ENCODE measurements around the gene PSME4. TPM values are rescaled to one million over a fixed set of nuclear protein-coding genes. Genes with fewer than 3 reads are reported as not detected.
"Not testable (repeated sequence)": the region's sequence is repeated elsewhere in the genome, so short reads cannot be mapped to it uniquely, and the experiment has no call there.

PSME4 gene
- total RNA-seq, 1 donor from 2014 or later: 51.7 TPM

DNA sequence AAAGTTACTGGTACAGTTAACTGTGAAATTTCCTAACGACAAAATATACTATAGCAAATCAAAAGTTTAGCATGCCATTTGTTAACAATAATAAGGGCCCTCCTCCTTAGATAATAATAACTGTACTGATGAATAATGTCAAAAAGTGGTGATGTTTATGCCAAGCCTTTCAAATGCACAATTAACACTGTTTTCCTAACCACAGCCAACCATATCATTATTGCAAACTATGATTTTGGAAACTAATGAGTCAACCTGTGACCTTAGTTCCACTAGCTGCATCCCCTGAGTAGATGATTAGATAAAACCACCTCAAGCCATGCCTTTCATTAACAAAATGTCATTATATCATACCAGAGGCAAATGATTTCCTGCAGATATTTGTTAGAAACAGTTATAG is 85.9 kb downstream of the PSME4 start:
- DNase-seq (ENCODE audit: low read depth): no peak

DNA sequence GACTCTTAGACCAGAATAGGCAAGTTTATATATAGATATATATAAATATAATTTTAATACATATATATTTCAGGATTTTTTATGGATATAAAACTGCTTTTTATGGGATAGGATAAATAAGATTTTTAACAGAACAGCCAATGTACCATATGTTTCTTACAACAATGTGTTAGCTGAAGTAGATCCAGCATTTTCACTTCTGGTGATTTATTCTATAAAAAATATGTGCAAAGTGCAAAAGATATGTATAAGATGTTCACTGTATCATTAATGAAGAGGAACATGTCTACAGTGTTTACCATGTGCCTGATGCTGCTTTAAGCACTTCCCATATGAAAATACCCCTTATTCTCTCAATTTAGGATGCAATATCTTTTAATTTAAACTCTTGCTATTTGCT is 88.8 kb downstream of the PSME4 start:
- DNase-seq (ENCODE audit: low read depth): no peak

DNA sequence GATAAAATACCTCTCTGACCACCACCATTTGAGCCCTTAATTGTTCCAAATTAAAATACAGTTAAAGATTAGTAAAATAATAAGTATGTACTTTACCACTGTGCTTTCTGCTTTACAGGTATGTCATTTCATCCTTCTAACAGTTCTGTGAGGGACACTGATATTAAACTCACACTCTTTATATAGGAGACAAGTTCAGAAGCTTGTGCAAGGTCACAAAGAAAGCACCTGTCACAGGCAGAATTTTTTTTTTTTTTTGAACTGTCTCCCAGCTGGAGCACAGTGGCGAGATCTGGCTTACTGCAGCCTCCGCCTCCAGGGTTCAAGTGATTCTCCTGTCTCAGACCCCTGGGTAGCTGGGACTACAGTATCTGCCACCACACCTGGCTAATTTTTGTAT is 89.4 kb downstream of the PSME4 start:
- DNase-seq (ENCODE audit: low read depth): no peak

DNA sequence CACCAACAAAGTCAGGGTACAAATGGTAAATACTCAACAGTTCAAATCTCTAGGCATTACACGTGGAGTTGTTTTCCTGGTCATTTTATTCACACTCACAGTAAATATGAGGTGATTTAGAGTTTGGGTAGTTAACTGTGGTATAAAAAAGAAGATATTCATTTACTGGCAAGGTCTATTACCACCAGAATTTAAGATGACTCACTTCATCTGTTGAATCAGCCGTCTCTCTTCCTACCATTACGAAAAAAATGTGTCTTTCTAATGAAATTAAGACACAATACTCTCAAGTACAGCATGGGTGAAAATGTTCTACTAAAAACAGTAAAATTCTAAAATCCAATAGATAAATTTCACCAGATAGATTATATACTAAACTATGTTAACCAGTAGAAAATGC is 90.0 kb downstream of the PSME4 start:
- peak; percentile 70 for DNase-seq (ENCODE audit: low read depth)

DNA sequence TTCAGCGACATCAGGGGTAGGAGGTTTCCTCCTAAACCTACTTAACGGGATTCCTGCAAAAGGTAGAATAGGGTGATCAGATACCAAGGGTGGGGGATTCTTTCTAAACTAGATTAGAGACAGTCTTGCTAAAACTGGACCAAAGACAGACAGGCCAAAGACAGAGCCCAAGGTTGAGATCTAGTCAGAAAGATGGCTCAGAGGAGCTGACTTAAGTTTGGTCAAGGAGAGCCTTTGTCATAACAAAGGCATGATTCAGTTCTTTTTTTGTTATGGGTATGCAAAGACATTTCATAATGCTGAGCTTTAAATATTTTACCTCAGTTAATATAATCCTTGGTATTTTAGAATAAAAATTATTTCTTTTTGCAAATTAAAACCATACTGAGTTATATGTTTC is 93.2 kb downstream of the PSME4 start:
- DNase-seq (ENCODE audit: low read depth): no peak

DNA sequence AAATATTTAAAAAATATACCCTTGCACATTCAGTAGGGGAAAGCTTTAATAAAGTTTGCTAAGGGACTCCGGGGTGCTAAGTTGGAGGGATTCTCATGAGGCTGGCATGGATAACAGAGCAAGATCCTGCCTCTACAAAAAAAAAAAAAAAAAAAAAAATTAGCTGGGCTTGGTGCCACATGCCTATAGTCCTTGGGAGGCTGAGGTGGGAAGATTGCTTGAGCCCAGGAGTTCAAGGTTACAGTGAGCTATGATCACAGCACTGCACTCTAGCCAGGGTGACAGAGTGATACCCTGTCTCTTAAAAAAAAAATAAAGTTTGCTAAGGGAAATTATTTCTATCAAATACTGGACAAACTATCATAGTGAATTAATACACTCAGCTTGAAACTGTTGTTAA is 93.7 kb downstream of the PSME4 start:
- DNase-seq (ENCODE audit: low read depth): no peak

DNA sequence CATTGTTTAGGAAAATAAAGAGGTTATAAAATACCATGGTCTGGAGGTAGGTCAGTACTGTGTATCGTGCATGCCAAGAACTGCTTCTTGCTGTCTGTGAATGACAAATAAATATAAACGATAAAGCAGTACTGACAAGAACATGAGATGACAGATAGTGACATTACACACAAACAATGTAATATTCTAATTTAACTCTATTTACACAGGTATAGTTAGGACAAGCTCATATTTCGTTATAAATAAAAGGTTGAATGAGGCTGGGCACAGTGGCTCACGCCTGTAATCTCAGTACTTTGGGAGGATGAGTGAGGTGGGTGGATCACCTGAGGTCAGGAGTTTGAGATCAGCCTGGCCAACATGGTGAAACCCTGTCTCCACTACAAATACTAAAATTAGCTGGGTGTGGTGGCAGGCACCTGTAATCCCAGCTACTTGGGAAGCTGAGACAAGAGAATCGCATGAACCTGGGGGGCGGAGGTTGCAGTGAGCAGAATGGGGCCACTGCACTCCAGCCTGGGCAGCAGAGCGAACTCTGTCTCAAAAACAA is 96.3 kb downstream of the PSME4 start:
- no peak for DNase-seq (ENCODE audit: low read depth)

DNA sequence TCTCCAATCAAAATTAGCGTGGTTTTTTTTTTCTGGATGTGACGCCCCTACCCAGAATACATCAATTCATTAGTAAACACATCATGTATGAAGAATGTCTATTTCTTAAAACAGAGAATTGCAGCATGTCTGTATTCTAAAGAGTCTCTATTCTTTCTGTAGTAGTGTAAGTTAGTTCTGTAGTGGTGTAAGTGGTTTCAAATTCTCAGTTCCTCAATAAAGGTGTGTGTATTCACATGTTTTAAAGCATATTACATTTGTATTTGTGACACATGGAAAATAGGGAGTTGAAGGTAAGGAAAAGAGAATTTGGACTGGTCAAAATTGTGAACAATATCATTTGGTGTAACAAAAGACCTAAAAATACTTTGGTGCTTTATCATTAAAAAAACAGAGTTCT is 103.0 kb downstream of the PSME4 start:
- no peak for DNase-seq (ENCODE audit: low read depth)

DNA sequence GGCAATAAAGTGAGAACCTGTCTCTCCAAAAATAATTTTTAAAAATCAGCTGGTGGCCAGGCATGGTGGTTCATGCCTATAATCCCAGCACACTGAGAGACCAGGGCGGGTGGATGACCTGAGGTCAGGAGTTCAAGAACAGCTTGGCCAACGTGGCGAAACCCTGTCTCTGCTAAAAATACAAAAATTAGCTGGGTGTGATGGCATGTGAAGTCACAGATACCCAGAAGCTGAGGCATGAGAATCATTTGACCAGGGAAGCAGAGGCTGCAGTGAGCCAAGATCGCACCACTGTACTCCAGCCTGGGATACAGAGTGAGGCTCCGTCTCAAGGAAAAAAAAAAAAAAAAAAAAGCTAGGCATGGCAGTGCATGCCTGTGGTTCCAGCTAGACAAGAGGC is 103.6 kb downstream of the PSME4 start:
- DNase-seq (ENCODE audit: low read depth): no peak

DNA sequence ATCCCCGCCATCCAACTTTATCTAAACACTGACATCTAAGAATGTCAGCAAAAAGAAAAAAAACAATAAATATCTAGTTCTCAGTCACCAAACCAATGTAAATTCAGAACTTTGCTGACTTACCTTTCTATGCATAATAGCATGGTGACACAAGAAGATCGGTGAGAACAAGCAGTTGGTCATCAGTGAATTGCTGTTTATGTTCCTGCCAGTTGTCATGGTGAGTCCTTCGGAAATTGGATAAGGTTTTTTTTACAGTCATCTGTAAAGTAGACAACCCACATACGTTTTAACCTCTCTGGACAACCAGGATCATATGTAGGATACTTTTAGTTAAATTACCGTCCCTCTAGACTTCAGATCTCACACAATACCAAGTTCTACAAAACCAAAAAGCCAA is 104.8 kb downstream of the PSME4 start:
- DNase-seq (ENCODE audit: low read depth): no peak

DNA sequence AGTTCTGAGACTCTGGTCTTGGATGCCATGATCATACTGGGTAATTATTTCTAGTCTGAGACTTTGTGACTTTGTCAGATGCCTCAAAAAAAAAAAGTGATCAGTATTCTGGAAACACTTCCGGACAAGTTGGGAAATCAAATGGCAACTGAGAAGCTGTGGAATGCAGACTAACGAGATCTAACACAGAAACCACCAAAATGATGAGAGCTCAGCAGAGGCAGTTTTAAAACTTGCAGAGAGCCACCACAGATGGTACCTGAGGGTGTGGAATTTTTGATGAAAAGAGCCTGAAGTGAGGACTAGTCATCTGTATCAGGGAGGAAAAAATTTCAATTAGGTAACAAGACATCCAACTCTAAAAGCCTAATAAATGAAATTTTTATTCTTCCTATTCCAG is 105.5 kb downstream of the PSME4 start:
- DNase-seq (ENCODE audit: low read depth): no peak

DNA sequence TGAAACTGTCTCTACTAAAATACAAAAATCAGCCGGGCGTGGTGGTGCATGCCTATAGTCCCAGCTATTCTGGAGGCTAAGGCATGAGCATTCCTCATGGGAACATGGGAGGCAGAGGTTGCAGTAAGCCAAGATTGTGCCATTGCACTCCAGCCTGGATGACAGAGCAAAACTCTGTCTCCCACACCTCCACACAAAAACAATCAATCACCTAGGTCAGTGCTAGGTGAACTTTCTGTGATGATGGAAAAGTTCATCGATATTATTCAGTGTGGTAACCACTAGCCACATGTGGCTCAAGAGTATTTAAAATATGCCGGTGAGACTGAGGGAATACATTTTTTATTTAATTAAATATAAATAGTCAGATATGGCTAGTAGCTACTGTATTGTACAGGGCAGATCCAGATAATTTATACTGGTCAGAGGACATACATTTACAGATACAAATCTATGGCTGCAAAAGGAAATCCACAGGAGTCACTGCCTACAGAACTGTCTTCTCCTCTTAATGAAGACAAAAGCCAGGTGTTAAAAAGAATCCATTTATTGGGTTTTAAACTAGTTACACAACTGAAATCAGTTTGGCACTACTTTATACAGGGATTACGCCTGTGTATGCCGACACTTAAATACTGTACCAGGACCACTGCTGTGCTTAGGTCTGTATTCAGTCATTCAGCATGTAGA is 107.1 kb downstream of the PSME4 start:
- DNase-seq (ENCODE audit: low read depth): no peak

DNA sequence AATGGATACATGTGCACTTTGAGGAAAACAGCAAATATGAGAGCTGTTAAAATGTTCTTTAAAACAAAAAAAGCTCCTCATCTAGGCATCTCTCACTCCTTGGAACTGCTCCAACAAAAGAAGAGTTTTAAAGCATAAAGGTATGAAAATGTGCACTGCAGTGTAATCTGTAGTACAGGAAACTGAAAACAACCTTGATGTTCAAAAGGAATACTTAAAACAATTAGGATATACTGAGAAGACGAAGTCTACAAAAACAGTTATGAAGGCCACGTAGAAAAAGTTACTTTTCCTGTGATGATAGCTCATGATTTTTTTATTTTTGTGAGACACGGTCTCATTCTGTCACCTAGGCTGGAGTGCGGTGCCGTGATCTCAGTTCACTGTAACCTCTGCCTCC is 109.0 kb downstream of the PSME4 start:
- DNase-seq (ENCODE audit: low read depth): no peak

DNA sequence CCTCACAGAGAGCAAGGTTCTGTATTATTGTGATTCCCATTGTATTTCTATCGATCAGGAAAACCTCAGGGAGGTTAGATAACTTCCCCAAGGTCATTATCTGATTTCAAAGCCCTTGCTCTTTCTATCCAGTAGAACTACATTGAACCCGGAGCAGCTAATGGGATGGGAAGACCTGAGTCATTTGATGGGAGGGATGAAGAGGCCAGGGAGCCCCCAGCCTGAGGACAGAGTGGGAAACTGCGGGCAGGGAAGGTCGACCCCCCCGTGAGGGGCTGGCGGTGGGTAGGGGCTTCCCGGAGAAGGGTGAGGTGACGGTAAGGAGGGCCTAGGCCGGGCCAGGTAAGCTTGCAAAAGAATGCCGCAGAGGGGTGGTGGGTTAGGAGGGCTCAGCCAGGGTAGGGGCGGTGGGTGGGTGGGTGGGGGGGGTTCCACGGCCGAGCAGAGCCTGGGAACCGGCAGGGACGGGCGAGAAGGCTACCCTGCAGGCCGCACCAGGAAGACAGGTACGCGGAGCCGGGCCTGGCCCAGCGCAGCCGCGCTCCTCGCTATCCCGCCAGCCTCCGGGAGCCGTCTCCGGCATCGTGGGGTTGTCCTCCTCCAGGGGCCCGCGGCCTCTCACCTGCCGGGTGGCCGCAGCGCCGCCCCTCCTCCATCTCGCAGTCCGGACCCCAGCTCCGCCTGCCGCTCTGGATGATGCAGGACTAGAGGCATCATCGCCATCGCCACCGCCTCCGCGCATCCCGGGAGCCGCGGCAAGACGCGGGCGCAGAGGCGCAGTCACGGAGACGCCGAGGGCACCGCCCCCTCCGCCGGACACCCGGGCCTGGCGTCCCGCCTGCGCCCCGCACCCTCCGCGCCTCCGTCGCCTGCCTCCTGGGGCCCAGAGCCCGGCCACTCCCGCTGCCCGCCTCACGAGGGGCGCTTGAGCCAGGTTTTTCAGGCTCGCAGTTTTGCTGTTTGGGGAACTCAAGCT is 111.3 kb downstream of the PSME4 start, which contains the start of gene GPR75:
Gene GPR75, minus strand, starts transcription at position 762 of the 976 bp plus-strand sequence. CDS start 5,211 bp downstream, outside the sequence.
- no peak for DNase-seq (ENCODE audit: low read depth)

DNA sequence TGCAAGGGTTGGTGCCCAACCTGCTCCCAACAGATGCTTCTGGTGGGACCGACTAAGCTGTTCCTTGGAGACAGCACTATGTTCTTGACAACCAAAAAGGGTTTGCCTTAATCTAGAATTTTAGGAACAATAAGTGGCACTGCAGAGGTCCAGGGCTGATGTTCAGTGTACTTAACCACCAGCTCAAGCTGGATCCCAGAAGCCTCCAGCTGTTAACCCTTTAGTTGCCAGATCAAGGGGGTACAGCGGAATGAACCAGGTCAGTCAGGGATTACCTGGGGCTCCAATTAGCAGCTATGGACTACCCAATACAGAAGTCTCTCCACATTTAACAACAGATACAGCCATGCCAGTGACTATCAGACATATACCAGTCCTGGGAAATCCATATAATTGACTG is 114.5 kb downstream of the PSME4 start:
- DNase-seq (ENCODE audit: low read depth): no peak

DNA sequence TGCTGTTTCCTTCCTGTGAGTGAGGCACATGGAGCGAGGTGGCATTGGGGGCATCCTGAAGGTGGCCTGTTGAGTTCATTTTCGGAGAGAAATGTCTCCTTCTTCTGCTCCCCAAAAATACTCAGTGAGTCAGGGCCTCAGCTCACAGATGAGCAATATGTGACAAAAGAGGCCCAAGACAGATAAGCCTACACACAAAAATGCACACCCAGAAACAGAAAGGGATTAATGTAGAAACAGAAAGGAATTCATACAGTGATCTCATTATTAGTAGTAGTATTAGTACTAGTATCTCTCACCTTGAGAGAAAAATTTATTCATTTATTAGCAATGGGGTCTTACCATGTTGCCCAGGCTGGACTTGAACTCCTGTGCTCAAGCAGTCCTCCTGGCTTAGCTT is 116.1 kb downstream of the PSME4 start:
- DNase-seq (ENCODE audit: low read depth): no peak

DNA sequence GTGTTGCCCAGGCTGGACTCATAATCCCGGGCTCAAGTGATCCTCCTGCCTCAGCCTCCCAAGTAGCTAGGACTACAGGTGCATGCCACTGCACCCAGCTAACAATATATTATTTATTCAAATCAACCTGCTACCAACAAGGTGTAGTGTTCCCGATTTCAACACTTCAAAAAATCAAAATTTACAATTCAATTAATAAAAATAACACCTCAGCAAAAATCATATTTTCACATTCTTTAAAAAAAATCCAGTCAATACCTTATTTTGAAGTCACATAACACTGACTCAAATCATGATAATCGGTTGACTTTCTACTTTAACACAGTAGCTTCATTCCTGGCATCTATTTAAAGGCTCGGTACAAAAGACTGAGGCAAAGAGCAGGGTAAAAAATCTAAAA is 118.3 kb downstream of the PSME4 start:
- DNase-seq (ENCODE audit: low read depth): no peak

DNA sequence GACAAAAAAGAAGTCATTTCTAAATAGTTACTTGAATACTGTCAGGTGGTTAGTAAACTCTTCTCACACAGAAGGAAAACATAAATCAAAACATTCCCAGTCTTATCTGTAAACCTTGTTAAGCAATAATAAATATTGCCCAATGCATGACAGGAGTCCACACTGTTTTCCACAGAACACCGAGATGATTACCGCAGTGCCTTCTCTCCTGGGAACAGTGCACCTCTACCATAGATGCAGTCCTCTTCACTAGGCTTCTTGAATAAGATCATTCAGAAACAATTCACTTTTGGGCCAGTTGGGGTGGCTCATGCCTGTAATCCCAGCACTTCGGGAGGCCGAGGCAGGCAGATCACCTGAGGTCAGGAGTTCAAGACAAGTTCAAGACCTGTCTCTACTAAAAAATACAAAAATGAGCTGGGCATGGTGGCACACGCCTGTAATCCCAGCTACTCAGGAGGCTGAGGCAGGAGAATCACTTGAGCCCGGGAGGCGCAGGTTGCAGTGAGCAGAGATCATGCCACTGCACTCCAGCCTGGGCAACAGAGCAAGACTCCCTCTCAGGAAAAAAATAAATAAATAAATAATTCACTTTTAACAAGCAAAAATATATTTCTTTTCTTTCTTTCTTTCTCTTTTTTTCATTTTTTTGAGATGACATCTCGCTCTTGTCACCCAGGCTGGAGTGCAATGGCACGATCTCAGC is 119.6 kb downstream of the PSME4 start:
- DNase-seq (ENCODE audit: low read depth): not testable (repeated sequence)

DNA sequence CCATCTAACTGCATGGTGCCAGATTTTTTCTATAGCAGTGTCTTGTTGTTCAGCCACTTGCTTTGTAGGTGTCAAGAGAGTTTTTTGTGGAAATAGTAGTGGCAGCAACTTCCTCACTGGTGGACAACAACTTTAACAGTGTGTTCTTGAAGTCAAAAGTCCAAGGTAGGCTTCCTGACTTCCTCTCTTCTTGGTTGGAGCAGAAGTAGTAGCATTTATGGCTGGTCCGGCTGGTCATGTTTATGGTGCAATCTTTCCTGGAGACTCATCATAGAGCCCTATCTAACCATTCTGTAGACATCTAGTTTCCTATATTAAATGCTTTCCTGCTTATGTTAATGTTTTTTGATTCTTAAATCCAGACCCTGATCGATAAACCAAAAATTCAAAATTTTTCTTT is 122.7 kb downstream of the PSME4 start:
- DNase-seq (ENCODE audit: low read depth): no peak

DNA sequence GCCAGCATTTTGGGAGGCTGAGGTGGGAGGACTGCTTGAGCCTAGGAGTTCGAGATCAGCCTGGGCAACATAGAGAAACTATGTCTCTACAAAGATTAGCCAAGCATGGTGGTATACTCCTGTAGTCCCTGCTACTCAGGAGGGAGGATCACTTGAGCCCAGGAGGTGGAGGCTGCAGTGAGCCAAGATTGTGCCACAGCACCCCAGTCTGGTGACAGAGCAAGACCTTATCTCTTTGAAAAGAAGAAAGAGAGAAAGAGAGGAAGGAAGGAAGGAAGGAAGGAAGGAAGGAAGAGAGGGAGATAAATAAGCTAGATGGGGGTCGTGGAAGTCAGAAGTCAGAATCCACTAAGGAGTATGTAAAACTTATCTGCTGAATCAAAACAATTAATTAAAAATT is 127.2 kb downstream of the PSME4 start:
- no peak for DNase-seq (ENCODE audit: low read depth)

DNA sequence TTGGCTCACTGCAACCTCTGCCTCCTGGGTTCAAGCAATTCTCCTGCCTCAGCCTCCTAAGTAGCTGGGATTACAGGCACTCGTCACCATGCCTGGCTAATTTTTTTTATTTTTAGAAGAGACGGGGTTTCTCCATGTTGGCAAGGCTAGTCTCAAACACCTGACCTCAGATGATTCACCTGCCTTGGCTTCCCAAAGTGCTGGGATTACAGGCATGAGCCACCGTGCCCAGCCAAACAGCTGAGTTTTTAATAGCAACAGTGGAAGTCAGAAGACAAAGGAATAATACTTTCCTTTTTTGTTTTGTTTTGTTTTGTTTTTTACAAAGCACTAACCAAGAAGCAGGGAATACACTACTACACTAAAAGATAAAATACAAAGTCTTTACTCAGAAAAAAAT is 127.9 kb downstream of the PSME4 start:
- no peak for DNase-seq (ENCODE audit: low read depth)

DNA sequence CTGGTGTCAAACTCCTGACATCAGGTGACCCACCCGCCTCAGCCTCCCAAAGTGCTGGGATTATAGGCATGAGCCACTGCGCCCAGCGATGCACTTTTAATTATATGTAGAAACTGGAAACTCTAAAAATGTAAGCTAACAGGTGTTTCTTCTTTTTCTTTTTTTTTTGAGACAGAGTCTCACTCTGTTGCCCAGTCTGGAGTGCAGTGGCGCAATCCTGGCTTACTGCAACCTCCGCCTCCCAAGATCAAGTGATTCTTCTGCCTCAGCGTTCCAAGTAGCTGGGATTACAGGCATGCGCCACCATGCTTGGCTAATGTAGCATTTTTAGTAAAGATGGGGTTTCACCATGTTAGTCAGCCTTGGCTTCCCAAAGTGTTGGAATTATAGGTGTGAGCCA is 129.1 kb downstream of the PSME4 start:
- not testable (repeated sequence) for DNase-seq (ENCODE audit: low read depth)
